GM12892 (cell line): Measurements from ENCODE around the gene PDE3A.

Source experiments
- POLR2A ChIP-seq: IDR thresholded peaks from 2 replicates; pipeline ENCODE4 v1.6.1; 2011; ENCODE audit warnings: low read depth, low read length, control low read depth
- POLR2AphosphoS5 ChIP-seq: IDR thresholded peaks from 2 replicates; pipeline ENCODE4 v1.6.1; 2011; ENCODE audit warnings: low read depth, low read length, control low read depth

GRCh38 chr12:20448781-20449180 is 80.4 kb downstream of the PDE3A start:
- no peak for TF ChIP-seq POLR2AphosphoS5
- no peak for TF ChIP-seq POLR2A
